ENCODE measurements around the gene PCDHGC5. TPM values are rescaled to one million over a fixed set of nuclear protein-coding genes. Genes with fewer than 3 reads are reported as not detected.

The PCDHGC5 gene
- total and polyA plus RNA-seq, 9 of the 15 experiments (the other 6 are each of a cell fraction or from before 2014, with no cell fraction given): not detected

- TF ChIP-seq ZNF318 (IDR thresholded peaks at IDR 0.05; ENCODE audit: borderline replicate concordance in 1 of 2, low read depth in 1 of 2): peak in 1 of 2 experiments; percentile 62; a peak in 1 of 4 replicates
- TF ChIP-seq ZNF592 (IDR thresholded peaks at IDR 0.05): 0 out of 2 replicates have a peak, but pooled peaks have one; percentile 27
- no peak for TF ChIP-seq RBM25 (IDR thresholded peaks at IDR 0.05; ENCODE audit: low read depth, low read length, severe bottlenecking)
- TF ChIP-seq ZBTB7A (IDR thresholded peaks at IDR 0.05; ENCODE audit: borderline replicate concordance, control insufficient read depth, low read depth, low read length): no peak
- TF ChIP-seq SOX6 (IDR thresholded peaks at IDR 0.05): peak; percentile 96
- no peak for TF ChIP-seq BRD4 (IDR thresholded peaks at IDR 0.05)
- no peak for TF ChIP-seq USF2 (CRISPR knock-in tag; IDR thresholded peaks at IDR 0.05)
- peak; percentile 78 for TF ChIP-seq CEBPG (CRISPR knock-in tag; IDR thresholded peaks at IDR 0.05)
- peak; percentile 56 to 86; a peak in 3 of 4 replicates for TF ChIP-seq CEBPG (tag; conservative IDR thresholded peaks at IDR 0.05 in 1 of 2, IDR thresholded peaks at IDR 0.05 in 1 of 2)
- TF ChIP-seq ZKSCAN8 (CRISPR knock-in tag; IDR thresholded peaks at IDR 0.05): peak; percentile 87
- peak; percentile 39; the same call in 1 of the 2 replicates for TF ChIP-seq TCF3 (CRISPR knock-in tag; IDR thresholded peaks at IDR 0.05)
- peak; percentile 7 for TF ChIP-seq MEIS2 (IDR thresholded peaks at IDR 0.05; ENCODE audit: partially characterized antibody)
- TF ChIP-seq ATF7 (IDR thresholded peaks at IDR 0.05): peak; percentile 56; the same call in 1 of the 2 replicates
- peak in 1 of 2 experiments; percentile 67; a peak in 1 of 4 replicates for TF ChIP-seq TRIM24 (IDR thresholded peaks at IDR 0.05)
- TF ChIP-seq ZNF282 (CRISPR knock-in tag; IDR thresholded peaks at IDR 0.05): no peak
Observed at GRCh38 chr5:141521244-141521781, 32.4 kb downstream of the PCDHGC5 start (continued).

Data from K562 (cell line).